Measurements from ENCODE around the gene C1QTNF6.

GRCh38 chr22:37160027-37160426 is 28.0 kb downstream of the C1QTNF6 start:
- TF ChIP-seq YY1 (IDR thresholded peaks at IDR 0.05; ENCODE audit: insufficient read depth, insufficient read length) (no peak), ZNF274 (IDR thresholded peaks at IDR 0.05; ENCODE audit: low read depth, low read length) (no peak)
